Measurements from ENCODE around the gene URB2. TPM values are rescaled to one million over a fixed set of nuclear protein-coding genes. Genes with fewer than 3 reads are reported as not detected.
"Not testable (repeated sequence)": the region's sequence is repeated elsewhere in the genome, so short reads cannot be mapped to it uniquely, and the experiment has no call there.

Gene URB2
- total RNA-seq, 2 experiments from 2014 or later = 10.6 to 10.9 TPM

GRCh38 chr1:229699613-229700267, 73.7 kb downstream of the URB2 start:
- Mint-ChIP-seq H3K9me3 (no peaks in the 10 kb centered on the region), H3K36me3 (no peaks in the 10 kb centered on the region), H3K27me3 (no peaks in the 10 kb centered on the region), H3K27ac (no peak overlapping the region), H3K4me3 (no peak overlapping the region), H3K4me1 (no peaks in the 10 kb centered on the region)
- POLR2A ChIA-PET = no interaction called here
- DNase-seq (no peak), ATAC-seq (ENCODE audit: low read depth) (no peak)

GRCh38 chr1:229704157-229704556, 78.1 kb downstream of the URB2 start:
- Mint-ChIP-seq H3K4me1 (no peaks in the 10 kb centered on the region), H3K4me3 (no peak overlapping the region), H3K36me3 (no peaks in the 10 kb centered on the region), H3K9me3 (peaks cover 6% of the 10 kb centered on the region), H3K27me3 (peaks cover 5% of the 10 kb centered on the region), H3K27ac (no peak overlapping the region)
- DNase-seq (no peak), ATAC-seq (ENCODE audit: low read depth) (no peak)
- POLR2A ChIA-PET = no interaction called here

DNA sequence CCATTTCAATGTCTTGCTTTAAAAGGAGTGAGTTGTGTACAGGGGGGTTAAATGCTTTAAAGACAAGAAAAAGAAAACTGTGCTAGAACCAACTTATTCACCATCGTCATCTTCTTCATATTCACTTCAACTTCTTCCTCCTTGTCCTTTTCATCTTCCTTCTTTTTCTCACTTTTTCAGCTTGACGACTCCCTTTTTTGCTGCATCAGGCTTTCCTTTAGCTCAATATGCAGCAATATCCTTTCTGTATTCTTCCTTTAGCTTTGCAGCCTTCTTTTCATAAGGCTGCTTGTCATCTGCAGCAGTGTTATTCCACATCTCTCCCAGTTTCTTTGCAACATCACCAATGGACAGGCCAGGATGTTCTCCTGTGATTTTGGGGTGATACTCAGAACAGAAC, 79.1 kb downstream of the URB2 start:
- H3K27ac Mint-ChIP-seq; DNase-seq; H3K4me1 Mint-ChIP-seq; H3K4me3 Mint-ChIP-seq; H3K36me3 Mint-ChIP-seq; H3K9me3 Mint-ChIP-seq; POLR2A ChIA-PET; H3K27me3 Mint-ChIP-seq; ATAC-seq (ENCODE audit: low read depth): not testable (repeated sequence)

GRCh38 chr1:229707127-229707526, 81.1 kb downstream of the URB2 start:
- H3K27ac Mint-ChIP-seq, H3K9me3 Mint-ChIP-seq, POLR2A ChIA-PET: not testable (repeated sequence)

GRCh38 chr1:229709500-229710013, 83.5 kb downstream of the URB2 start:
- ATAC-seq (ENCODE audit: low read depth) = no peak
- H3K4me1 Mint-ChIP-seq = no peaks in the 10 kb centered on the region
- H3K27ac Mint-ChIP-seq = no peak overlapping the region

More at GRCh38 chr1:229707127-229707526, 81.1 kb downstream of the URB2 start:
- not testable (repeated sequence) for DNase-seq; ATAC-seq (ENCODE audit: low read depth); H3K4me3 Mint-ChIP-seq; H3K36me3 Mint-ChIP-seq; H3K4me1 Mint-ChIP-seq
- H3K27me3 Mint-ChIP-seq = peaks cover 11% of the 10 kb centered on the region

More at GRCh38 chr1:229709500-229710013, 83.5 kb downstream of the URB2 start:
- POLR2A ChIA-PET = no interaction called here
- Mint-ChIP-seq H3K27me3 (peaks cover 11% of the 10 kb centered on the region), H3K36me3 (no peaks in the 10 kb centered on the region), H3K4me3 (no peak overlapping the region), H3K9me3 (peaks cover 6% of the 10 kb centered on the region)
- no peak for DNase-seq

Other genes with a start within 250 kb of the URB2 start
- gene ACTA1, start 192.2 kb upstream of the URB2 start, total RNA-seq = not detected
- gene NUP133, start 117.9 kb upstream of the URB2 start, total RNA-seq = 10 to 100 TPM; 42.9 to 47.8 TPM
- 10 to 100 TPM; 26.5 to 29.8 TPM for gene ABCB10, start 67.5 kb upstream of the URB2 start, total RNA-seq
- gene TAF5L, start 125 bp upstream of the URB2 start, total RNA-seq = 10 to 100 TPM; 23.4 to 24.6 TPM